Activated B cell treated with CpG ODN at 0.5 μM for 24 hours (primary cell): Measurements from ENCODE around the gene TNPO1. TPM values are rescaled to one million over a fixed set of nuclear protein-coding genes. Genes with fewer than 3 reads are reported as not detected.

Experiments used
- ATAC-seq: fragments of 200-7000 bp; cut with Tn5 transposase; one replicate; pipeline ENCODE4 v1.10.0; 2021; ENCODE audit warnings: low read depth, mild to moderate bottlenecking, moderate library complexity
- CTCF ChIA-PET: fragments of 350-600 bp; sonication (Branson Sonifier 250); formaldehyde crosslinking; loops from one replicate; lab custom pipeline; 2021; ENCODE audit warnings: antibody characterized with exemption; lab: Charles Lee
- POLR2A ChIA-PET: fragments of 350-600 bp; sonication (Branson Sonifier 250); formaldehyde crosslinking; loops from one replicate; lab custom pipeline; 2021; ENCODE audit warnings: antibody characterized with exemption; lab: Charles Lee
- DNase-seq: peaks from one replicate; pipeline ENCODE4 v3.0.0; 2022
- H3K27ac Mint-ChIP-seq: one replicate; pipeline ENCODE4 v1.8.0; 2020; ENCODE audit warnings: mixed read lengths
- H3K27me3 Mint-ChIP-seq: one replicate; pipeline ENCODE4 v1.8.0; 2021; ENCODE audit warnings: mixed read lengths
- H3K36me3 Mint-ChIP-seq: one replicate; pipeline ENCODE4 v1.8.0; 2021; ENCODE audit warnings: low read depth, mixed read lengths
- H3K4me1 Mint-ChIP-seq: one replicate; pipeline ENCODE4 v1.8.0; 2021; ENCODE audit warnings: mixed read lengths
- H3K4me3 Mint-ChIP-seq: one replicate; pipeline ENCODE4 v1.8.0; 2020; ENCODE audit warnings: mild to moderate bottlenecking, mixed read lengths
- H3K9me3 Mint-ChIP-seq: one replicate; pipeline ENCODE4 v1.8.0; 2020; ENCODE audit warnings: mixed read lengths
- CTCF ChIP-seq: fragments of 200-600 bp; IDR thresholded peaks from one replicate; pipeline ENCODE4 v1.8.0; 2022; ENCODE audit warnings: antibody characterized with exemption, mild to moderate bottlenecking
- intact Hi-C: fragments of 100-400 bp; cut with micrococcal nuclease; formaldehyde crosslinking; loops from one replicate; pipeline ENCODE4 v1.15.1; 2024
- total RNA-seq: library from RNA; stranded (reverse); gene quantifications from 2 replicates; pipeline ENCODE4 v1.2.3, GENCODE V29; 2022

The TNPO1 gene
- 89.6 and 109 TPM in 2 replicates for total RNA-seq

DNA sequence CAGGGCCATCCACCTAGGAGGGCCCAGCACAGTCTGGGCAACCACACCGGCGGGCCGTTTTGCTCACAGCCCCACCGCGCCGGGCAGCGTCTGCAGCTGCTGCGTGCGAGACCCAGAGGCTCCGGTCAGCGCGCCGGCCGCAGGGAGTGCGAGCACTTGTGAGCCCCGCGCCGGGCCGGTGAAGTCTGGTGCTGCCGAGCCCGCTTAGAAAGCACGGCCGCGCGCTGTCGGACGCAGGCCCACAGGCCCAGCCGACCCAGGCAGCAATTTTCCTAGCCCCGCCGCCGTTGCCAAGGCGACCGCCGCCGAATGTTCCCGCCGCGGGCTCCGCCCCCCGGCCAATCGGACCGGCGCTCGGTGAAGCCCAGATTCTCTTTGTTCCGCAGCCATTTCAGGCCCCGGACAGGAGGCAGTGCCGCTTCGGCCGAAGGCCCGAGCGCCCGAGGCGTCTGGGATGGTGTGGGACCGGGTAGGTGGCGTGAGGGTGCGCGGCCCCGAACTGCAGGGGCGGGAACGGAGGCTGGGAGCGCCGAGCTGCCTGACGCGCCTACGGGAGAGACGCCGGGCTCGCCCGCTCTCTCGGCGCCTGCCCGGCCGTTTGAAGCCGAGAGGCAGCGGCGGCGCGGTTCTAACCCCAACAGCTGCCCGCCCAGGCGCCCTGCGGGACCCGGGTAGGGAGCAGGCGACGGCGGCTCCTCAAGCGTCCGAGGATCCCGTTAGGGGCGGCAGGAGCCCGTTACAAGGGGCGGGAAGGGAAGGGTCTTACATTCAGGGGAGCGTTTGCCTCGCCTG is at the start of gene TNPO1:
TNPO1 (plus strand) TSS at position 378 of the 792 bp plus-strand sequence; CDS start at position 455, 77 bp downstream.
- peaks cover 2% of the 10 kb centered on the region for H3K36me3 Mint-ChIP-seq
- no peaks in the 10 kb centered on the region for H3K9me3 Mint-ChIP-seq
- H3K4me1 Mint-ChIP-seq = peaks cover 25% of the 10 kb centered on the region
- ATAC-seq (peak; percentile 79), DNase-seq (peak; percentile 94)
- H3K27ac Mint-ChIP-seq = peak within 1 kb of the TSS; percentile 97
- ChIA-PET CTCF (interaction anchor here (1.1 to 4.0 kb wide), 5 partner anchors 32 to 497 kb away, joined by 4 to 50 read pairs (median 19); no protein-coding TSS in a partner anchor), POLR2A (interaction anchor here (1.0 to 3.3 kb wide), 8 partner anchors 18 to 682 kb away, joined by 5 to 64 read pairs (median 7); partner anchors contain the start of genes BTF3, MRPS27 and PTCD2)
- peak within 1 kb of the TSS; percentile 95 for H3K4me3 Mint-ChIP-seq
- peaks cover 5% of the 10 kb centered on the region for H3K27me3 Mint-ChIP-seq
- no peak for TF ChIP-seq CTCF
- intact Hi-C loops = loop anchor here (1.0 to 10.0 kb wide), 9 partner anchors 32 to 1232 kb away; partner anchors contain the start of genes ANKRA2, BTF3, FOXD1 and MCCC2

- ChIA-PET POLR2A (no interaction called here), CTCF (no interaction called here)
- intact Hi-C loops = no loop called here
- peaks cover 16% of the 10 kb centered on the region for H3K27me3 Mint-ChIP-seq
- H3K4me1 Mint-ChIP-seq = no peaks in the 10 kb centered on the region
- H3K27ac Mint-ChIP-seq = no peak overlapping the region
- TF ChIP-seq CTCF = no peak
- no peak for ATAC-seq
- no peak overlapping the region for H3K4me3 Mint-ChIP-seq
- H3K9me3 Mint-ChIP-seq = peaks cover 2% of the 10 kb centered on the region
- no peak for DNase-seq
- no peaks in the 10 kb centered on the region for H3K36me3 Mint-ChIP-seq
These were observed 49.0 kb upstream of the TNPO1 start for GRCh38 chr5:72767289-72768010.

DNA sequence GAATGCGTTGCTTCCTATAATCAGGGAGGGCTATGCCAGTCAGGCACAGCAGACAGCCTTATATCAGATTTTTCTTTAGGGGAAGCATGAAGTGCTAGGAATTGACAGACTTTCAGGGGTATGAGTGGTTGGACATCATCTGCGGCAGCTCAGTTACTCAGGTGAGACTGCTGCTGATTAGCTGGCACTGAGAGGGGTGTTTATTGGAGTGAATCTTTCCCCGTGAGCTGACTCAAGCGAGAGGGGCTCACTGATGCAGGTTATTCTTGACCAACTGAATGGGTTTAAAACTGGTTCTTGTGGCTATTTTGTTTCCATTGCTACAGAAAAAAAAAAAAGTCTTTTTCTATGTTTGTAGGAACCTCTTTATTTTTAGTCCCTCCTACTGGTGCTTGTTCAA is 46.2 kb upstream of the TNPO1 start:
- no peak for DNase-seq
- Mint-ChIP-seq H3K27me3 (peaks cover 12% of the 10 kb centered on the region), H3K27ac (no peak overlapping the region), H3K4me1 (no peaks in the 10 kb centered on the region), H3K9me3 (peaks cover 2% of the 10 kb centered on the region), H3K4me3 (no peak overlapping the region), H3K36me3 (no peaks in the 10 kb centered on the region)
- intact Hi-C loops = no loop called here
- POLR2A ChIA-PET = no interaction called here
- TF ChIP-seq CTCF = no peak
- CTCF ChIA-PET = no interaction called here
- no peak for ATAC-seq

- Mint-ChIP-seq H3K27ac (no peak overlapping the region), H3K9me3 (peaks cover 35% of the 10 kb centered on the region), H3K36me3 (peaks cover 3% of the 10 kb centered on the region), H3K4me1 (no peaks in the 10 kb centered on the region), H3K27me3 (peaks cover 18% of the 10 kb centered on the region), H3K4me3 (no peak overlapping the region)
- POLR2A ChIA-PET = no interaction called here
- intact Hi-C loops = no loop called here
- no peak for DNase-seq
- ATAC-seq = no peak
- CTCF ChIA-PET = no interaction called here
- no peak for TF ChIP-seq CTCF
These were observed 39.8 kb upstream of the TNPO1 start for GRCh38 chr5:72776684-72777083.

DNA sequence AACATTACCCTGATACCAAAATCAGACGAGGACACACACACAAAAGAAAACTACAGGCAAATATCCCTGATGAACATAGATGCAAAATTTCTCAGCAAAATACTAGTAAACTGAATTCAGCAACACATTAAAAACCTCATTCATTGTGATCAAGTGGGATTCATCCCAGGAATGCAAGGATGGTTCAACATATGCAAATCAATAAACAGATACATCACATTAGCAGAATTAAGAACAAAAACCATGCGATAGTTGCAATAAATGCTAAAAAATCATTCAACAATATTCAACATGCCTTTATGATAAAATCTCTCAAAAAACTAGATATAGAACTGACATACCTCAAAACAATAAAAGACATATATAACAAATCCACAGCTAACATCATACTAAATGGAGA is 36.9 kb upstream of the TNPO1 start:
- ChIA-PET CTCF (no interaction called here), POLR2A (no interaction called here)
- no peak overlapping the region for H3K27ac Mint-ChIP-seq
- no peak for DNase-seq
- intact Hi-C loops = no loop called here
- peaks cover 35% of the 10 kb centered on the region for H3K9me3 Mint-ChIP-seq
- peaks cover 3% of the 10 kb centered on the region for H3K36me3 Mint-ChIP-seq
- peaks cover 18% of the 10 kb centered on the region for H3K27me3 Mint-ChIP-seq
- H3K4me3 Mint-ChIP-seq = no peak overlapping the region
- no peak for ATAC-seq
- no peaks in the 10 kb centered on the region for H3K4me1 Mint-ChIP-seq
- TF ChIP-seq CTCF = no peak
